Small intestine (tissue), 4 donors: ENCODE measurements around the gene ZNF202. TPM values are rescaled to one million over a fixed set of nuclear protein-coding genes. Genes with fewer than 3 reads are reported as not detected.

ENCODE experiments used
- polyA plus RNA-seq, 4 donors: library from polyadenylated mRNA; stranded (reverse) in 3 of 4; unstranded in 1 of 4; fragments of 200-250 nt in 3 of 4; fragments of 120-200 nt in 1 of 4; gene quantifications; one replicate each; pipeline versions ENCODE4 v1.2.1 to v1.2.3, GENCODE V29; 2013
- donor health status: healthy with polysubstance abuse.
- donor health status: Bipolar disorder and iron deficiency.
- donor health status: healthy.

The ZNF202 gene
- polyA plus RNA-seq, 4 donors = 3.6 to 14.8 (median 5.6) TPM

Other genes starting within 250 kb of the ZNF202 start
- 1 to 10 TPM in 2 of 4 donors, under 1 TPM in 2; under 0.01 to 2.6 (median 0.93) TPM for gene SCN3B, start 87.0 kb downstream of the ZNF202 start, polyA plus RNA-seq
- not detected for gene OR6X1, start 12.9 kb upstream of the ZNF202 start, polyA plus RNA-seq
- not detected for gene OR6M1, start 64.7 kb upstream of the ZNF202 start, polyA plus RNA-seq
- not detected for gene TMEM225, start 144.0 kb upstream of the ZNF202 start, polyA plus RNA-seq
- gene OR8D4, start 160.5 kb upstream of the ZNF202 start, polyA plus RNA-seq = not detected
- gene OR4D5, start 198.0 kb upstream of the ZNF202 start, polyA plus RNA-seq = not detected
- not detected for gene OR6T1, start 202.2 kb upstream of the ZNF202 start, polyA plus RNA-seq
- not detected for gene OR10S1, start 236.1 kb upstream of the ZNF202 start, polyA plus RNA-seq